Activated CD4-positive, alpha-beta T cell treated with anti-CD3 and anti-CD28 coated beads for 36 hours (primary cell): ENCODE data around the gene CASP10. TPM values are rescaled to one million over a fixed set of nuclear protein-coding genes. Genes with fewer than 3 reads are reported as not detected.

Source experiments
- ATAC-seq: fragments of 200-7000 bp; cut with Tn5 transposase; one replicate; pipeline ENCODE4 v1.10.0; 2021; ENCODE audit warnings: mild to moderate bottlenecking, moderate library complexity
- CTCF ChIA-PET: fragments of 350-600 bp; sonication (Branson Sonifier 250); formaldehyde crosslinking; loops from one replicate; lab custom pipeline; 2021; ENCODE audit warnings: antibody characterized with exemption; lab: Charles Lee
- POLR2A ChIA-PET: fragments of 350-600 bp; sonication (Branson Sonifier 250); formaldehyde crosslinking; loops from one replicate; lab custom pipeline; 2021; ENCODE audit warnings: antibody characterized with exemption, inconsistent platforms; lab: Charles Lee
- DNase-seq: peaks from one replicate; pipeline ENCODE4 v3.0.0-alpha.2; 2020
- H3K27ac Mint-ChIP-seq: one replicate; pipeline ENCODE4 v1.8.0; 2021; ENCODE audit warnings: mixed read lengths
- H3K27me3 Mint-ChIP-seq: one replicate; pipeline ENCODE4 v1.8.0; 2021; ENCODE audit warnings: mixed read lengths
- H3K36me3 Mint-ChIP-seq: one replicate; pipeline ENCODE4 v1.8.0; 2021; ENCODE audit warnings: low read depth, mixed read lengths
- H3K4me1 Mint-ChIP-seq: one replicate; pipeline ENCODE4 v1.8.0; 2021; ENCODE audit warnings: mixed read lengths
- H3K4me3 Mint-ChIP-seq: one replicate; pipeline ENCODE4 v1.8.0; 2021; ENCODE audit warnings: mild to moderate bottlenecking, moderate library complexity, mixed read lengths
- H3K9me3 Mint-ChIP-seq: one replicate; pipeline ENCODE4 v1.8.0; 2021; ENCODE audit warnings: low read depth, mixed read lengths
- intact Hi-C, 2 experiments: fragments of 100-400 bp; cut with DNase I in 1 of 2; cut with micrococcal nuclease in 1 of 2; formaldehyde crosslinking; loops; one replicate each; pipeline versions ENCODE4 v1.14.2 to v1.15.1; 2022 to 2024; cut with DNase I, micrococcal nuclease
- total RNA-seq, 2 experiments: library from RNA; stranded (reverse); gene quantifications; one replicate each; pipeline ENCODE4 v1.2.3, GENCODE V29; 2021

Gene CASP10
- total RNA-seq, 2 experiments from 2014 or later: 12.2 to 16.8 TPM

DNA sequence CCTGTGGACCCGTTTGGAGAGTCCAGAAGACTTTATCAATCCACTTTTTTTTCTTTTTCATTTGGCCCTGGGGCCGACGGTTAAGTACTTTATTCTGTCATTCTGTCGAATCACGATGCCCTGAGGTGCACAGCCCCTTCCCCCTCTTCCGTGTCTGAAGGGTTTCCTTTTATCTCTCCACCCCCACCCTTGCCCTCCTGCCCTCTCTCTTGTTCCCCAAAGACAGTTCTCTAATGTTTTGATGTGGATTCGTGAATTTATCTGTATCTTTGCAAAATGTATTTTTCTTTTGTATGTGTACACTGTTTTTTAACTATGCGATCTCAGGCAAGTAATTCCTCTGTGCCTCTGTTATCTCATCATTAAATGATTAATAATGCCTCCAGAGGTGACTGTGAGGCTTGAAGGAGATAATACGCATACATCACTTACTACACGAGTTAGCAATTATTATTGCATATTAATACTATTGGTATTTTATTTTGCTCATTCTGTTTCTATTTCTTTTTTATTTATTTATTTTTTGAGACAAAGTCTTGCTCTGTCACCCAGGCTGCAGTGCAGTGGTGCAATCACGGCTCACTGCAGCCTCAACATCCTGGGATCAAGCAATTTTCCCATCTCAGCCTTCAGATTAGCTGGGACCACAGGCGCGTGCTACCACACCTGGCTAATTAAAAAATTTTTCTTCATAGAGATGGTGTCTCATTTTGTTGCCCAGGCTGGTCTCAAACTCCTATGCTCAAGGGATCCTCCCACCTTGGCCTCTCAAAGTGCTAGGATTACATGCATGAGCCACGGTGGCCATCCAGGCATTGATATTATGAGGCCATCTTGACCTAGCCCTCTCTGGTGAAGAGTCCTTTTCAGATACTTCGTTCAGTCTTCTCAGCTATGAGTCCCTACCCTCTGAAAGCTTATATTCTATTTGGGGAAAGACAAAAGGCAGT lies 76.0 kb downstream of the CASP10 start:
- H3K36me3 Mint-ChIP-seq: peaks cover 19% of the 10 kb centered on the region
- peak overlapping the region; percentile 98 for H3K27ac Mint-ChIP-seq
- ATAC-seq (peak; percentile 4), DNase-seq (no peak)
- peak overlapping the region; percentile 79 for H3K4me3 Mint-ChIP-seq
- intact Hi-C loops: loop anchor here (1.0 to 5.0 kb wide), 12 partner anchors 23 to 447 kb away; partner anchors contain the start of genes BZW1 (in 1 of the 2), CFLAR (in 1 of the 2), NIF3L1 (in 1 of the 2) and PPIL3 (in 1 of the 2)
- POLR2A ChIA-PET: interaction anchor here (1.7 kb wide), 1 partner anchor 26 kb away, joined by 6 read pairs; no protein-coding TSS in a partner anchor
- CTCF ChIA-PET: interaction anchor here (0.5 to 6.6 kb wide), 5 partner anchors 22 to 138 kb away, joined by 3 to 52 read pairs (median 3); no protein-coding TSS in a partner anchor
- H3K4me1 Mint-ChIP-seq: peaks cover 78% of the 10 kb centered on the region
- H3K27me3 Mint-ChIP-seq: no peaks in the 10 kb centered on the region
- H3K9me3 Mint-ChIP-seq: no peaks in the 10 kb centered on the region

DNA sequence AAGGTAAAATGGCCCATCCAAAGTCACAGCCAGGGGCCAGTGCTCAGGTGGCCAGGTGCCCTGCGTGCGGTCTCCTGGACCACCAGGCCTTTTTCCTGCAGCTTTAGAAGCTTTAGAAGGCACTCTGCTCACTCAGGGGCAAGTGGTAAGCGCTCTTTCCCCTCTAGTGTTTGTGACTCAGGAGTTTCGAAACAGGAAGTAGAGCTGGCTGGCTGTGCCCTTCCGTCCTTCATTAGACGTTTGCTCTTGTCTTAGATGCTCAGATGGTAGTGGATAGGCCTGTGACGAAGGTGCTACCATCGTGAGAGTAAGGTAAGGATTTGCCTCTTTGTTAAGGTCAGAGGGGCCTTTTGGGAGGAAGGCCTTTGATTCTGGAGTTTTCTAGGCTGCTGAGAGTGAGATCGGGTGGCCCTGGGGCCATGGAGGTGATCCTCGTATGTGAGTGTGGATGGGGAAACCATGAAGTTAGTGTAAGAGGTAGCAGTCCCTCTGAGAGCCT lies 77.4 kb downstream of the CASP10 start, which contains the start of gene CASP8:
TSS of gene CASP8 (plus strand) at position 235 of the 499 bp plus-strand sequence. CDS start 5,951 bp downstream, outside the sequence.
- H3K36me3 Mint-ChIP-seq: peaks cover 17% of the 10 kb centered on the region
- intact Hi-C loops: loop anchor here (2.0 to 5.0 kb wide), 7 partner anchors 76 to 1007 kb away; partner anchors contain the start of genes NOP58 (in 2 of the 2), CLK1 (in 1 of the 2) and TMEM237 (in 1 of the 2)
- peak within 1 kb of the TSS; percentile 91 for H3K27ac Mint-ChIP-seq
- CTCF ChIA-PET: interaction anchor here (0.6 to 6.6 kb wide), 9 partner anchors 14 to 149 kb away, joined by 3 to 52 read pairs (median 4); partner anchors contain the start of gene CASP10
- DNase-seq (peak; percentile 77), ATAC-seq (peak; percentile 45)
- no peaks in the 10 kb centered on the region for H3K27me3 Mint-ChIP-seq
- peak within 1 kb of the TSS; percentile 81 for H3K4me3 Mint-ChIP-seq
- H3K4me1 Mint-ChIP-seq: peaks cover 78% of the 10 kb centered on the region
- no peaks in the 10 kb centered on the region for H3K9me3 Mint-ChIP-seq
- POLR2A ChIA-PET: interaction anchor here (0.6 to 1.7 kb wide), 3 partner anchors 27 to 66 kb away, joined by 3 to 7 read pairs (median 6); no protein-coding TSS in a partner anchor

DNA sequence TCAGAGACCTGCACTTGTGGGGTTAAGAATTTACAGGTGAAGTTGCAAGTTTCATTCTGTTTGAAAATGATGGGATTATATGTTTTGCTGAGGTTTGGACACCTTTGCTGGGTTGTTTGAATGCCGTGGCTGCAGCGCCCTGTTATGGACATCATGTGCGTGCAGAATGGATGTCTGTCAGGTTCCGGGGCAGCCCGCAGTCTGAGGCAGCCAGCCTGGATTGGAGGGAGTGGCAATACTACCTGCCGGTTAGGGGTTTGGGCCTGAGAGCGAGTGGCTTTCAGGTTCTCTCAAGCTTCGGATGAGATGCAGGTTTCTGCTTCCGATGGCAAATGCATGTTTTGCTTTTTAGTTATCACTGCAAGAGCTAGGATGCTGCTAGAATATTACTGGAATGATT lies 78.5 kb downstream of the CASP10 start:
- Mint-ChIP-seq H3K4me1 (peaks cover 80% of the 10 kb centered on the region), H3K9me3 (no peaks in the 10 kb centered on the region), H3K4me3 (peak overlapping the region; percentile 81), H3K36me3 (peaks cover 25% of the 10 kb centered on the region), H3K27me3 (no peaks in the 10 kb centered on the region), H3K27ac (peak overlapping the region; percentile 91)
- POLR2A ChIA-PET: interaction anchor here (0.7 to 0.9 kb wide), 2 partner anchors 9 to 398 kb away, joined by 3 to 4 read pairs; no protein-coding TSS in a partner anchor
- intact Hi-C loops: loop anchor here (2.0 to 5.0 kb wide), 7 partner anchors 77 to 1006 kb away; partner anchors contain the start of genes NOP58 (in 2 of the 2), CLK1 (in 1 of the 2) and TMEM237 (in 1 of the 2)
- ATAC-seq (peak; percentile 13), DNase-seq (peak; percentile 80)
- CTCF ChIA-PET: interaction anchor here (0.6 to 6.6 kb wide), 7 partner anchors 12 to 318 kb away, joined by 3 to 52 read pairs (median 9); partner anchors contain the start of gene CASP10

DNA sequence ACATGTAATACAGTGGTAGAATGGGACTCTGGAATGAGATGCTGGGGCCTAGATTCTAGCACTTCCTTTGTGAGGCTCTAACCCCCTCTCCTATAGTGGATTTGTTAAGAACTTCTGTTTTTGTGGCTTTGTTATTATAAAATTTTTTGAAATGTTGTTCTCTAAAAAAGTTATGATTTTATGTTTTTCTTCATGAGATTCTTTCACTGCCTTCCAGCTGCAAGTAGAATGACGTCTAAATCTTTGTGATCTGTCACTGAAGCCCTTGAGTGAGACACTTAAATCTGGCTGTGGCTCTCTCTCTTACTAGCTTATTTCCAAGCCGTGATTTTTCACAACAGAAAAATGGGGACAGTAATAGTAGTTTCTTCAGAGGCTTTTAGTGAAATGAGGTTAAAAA lies 79.0 kb downstream of the CASP10 start:
- Mint-ChIP-seq H3K9me3 (no peaks in the 10 kb centered on the region), H3K4me1 (peaks cover 80% of the 10 kb centered on the region), H3K27me3 (no peaks in the 10 kb centered on the region), H3K4me3 (peak overlapping the region; percentile 81), H3K36me3 (peaks cover 27% of the 10 kb centered on the region), H3K27ac (peak overlapping the region; percentile 91)
- intact Hi-C loops: loop anchor here (1.0 to 5.0 kb wide), 10 partner anchors 10 to 1005 kb away; partner anchors contain the start of genes NOP58 (in 2 of the 2), CLK1 (in 1 of the 2) and TMEM237 (in 1 of the 2)
- ChIA-PET CTCF (interaction anchor here (0.6 to 6.6 kb wide), 7 partner anchors 8 to 318 kb away, joined by 3 to 52 read pairs (median 9); partner anchors contain the start of gene CASP10), POLR2A (interaction anchor here (0.7 to 1.3 kb wide), 4 partner anchors 9 to 398 kb away, joined by 3 to 4 read pairs (median 4); no protein-coding TSS in a partner anchor)
- DNase-seq (no peak), ATAC-seq (no peak)

DNA sequence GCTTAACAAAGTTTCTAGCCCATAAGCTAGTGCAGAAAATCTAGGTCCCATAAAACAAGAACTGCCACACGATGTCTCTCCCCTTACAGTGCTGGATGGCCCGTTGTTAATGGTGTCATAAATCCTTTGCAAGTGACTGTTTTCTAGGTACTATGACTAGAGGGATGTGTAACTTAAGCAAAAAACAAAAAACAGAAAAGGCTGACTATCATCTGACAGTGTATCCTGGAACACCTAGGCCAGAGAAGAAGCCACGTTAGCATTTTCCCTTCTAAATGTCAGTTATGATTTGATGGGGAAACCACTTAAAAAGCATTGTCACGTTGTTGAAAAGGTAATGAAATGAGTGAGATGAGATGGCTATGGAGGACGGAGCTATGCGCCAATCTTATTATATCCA lies 79.8 kb downstream of the CASP10 start:
- peaks cover 34% of the 10 kb centered on the region for H3K36me3 Mint-ChIP-seq
- POLR2A ChIA-PET: interaction anchor here (0.6 to 1.6 kb wide), 9 partner anchors 23 to 575 kb away, joined by 3 to 6 read pairs (median 3); partner anchors contain the start of genes NIF3L1 and PPIL3
- H3K4me1 Mint-ChIP-seq: peaks cover 79% of the 10 kb centered on the region
- no peaks in the 10 kb centered on the region for H3K27me3 Mint-ChIP-seq
- H3K27ac Mint-ChIP-seq: peak overlapping the region; percentile 91
- ATAC-seq: peak; percentile 60
- intact Hi-C loops: loop anchor here (1.0 to 5.0 kb wide), 7 partner anchors 10 to 1005 kb away; partner anchors contain the start of genes NOP58 (in 2 of the 2) and TMEM237 (in 1 of the 2)
- peak; percentile 65 for DNase-seq
- H3K9me3 Mint-ChIP-seq: no peaks in the 10 kb centered on the region
- H3K4me3 Mint-ChIP-seq: peak overlapping the region; percentile 66
- CTCF ChIA-PET: interaction anchor here (0.6 to 6.6 kb wide), 9 partner anchors 9 to 674 kb away, joined by 3 to 52 read pairs (median 4); no protein-coding TSS in a partner anchor

DNA sequence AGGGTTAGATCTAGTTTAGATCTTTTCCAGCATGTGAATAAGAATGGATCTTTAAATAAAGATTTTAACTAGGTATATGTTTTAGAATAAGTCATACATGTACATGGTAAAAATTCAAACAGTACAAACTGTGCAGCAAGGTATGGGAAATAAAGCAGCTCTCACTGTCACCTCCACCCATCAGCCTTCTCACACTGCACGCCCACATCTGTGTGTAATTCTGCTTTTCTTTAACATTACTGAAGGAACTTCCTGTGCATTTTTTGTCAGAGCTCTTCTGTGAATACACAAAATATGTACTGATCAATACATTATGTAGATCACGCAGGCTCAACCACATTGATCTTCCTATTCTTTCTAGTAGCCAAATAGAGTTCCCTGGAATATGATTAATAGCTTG lies 80.8 kb downstream of the CASP10 start:
- Mint-ChIP-seq H3K4me1 (peaks cover 75% of the 10 kb centered on the region), H3K36me3 (peaks cover 39% of the 10 kb centered on the region), H3K4me3 (peak overlapping the region; percentile 66), H3K27me3 (no peaks in the 10 kb centered on the region), H3K27ac (peak overlapping the region; percentile 78), H3K9me3 (no peaks in the 10 kb centered on the region)
- intact Hi-C loops: loop anchor here (1.0 to 5.0 kb wide), 5 partner anchors 9 to 1004 kb away; partner anchors contain the start of genes NOP58 (in 2 of the 2) and TMEM237 (in 1 of the 2)
- CTCF ChIA-PET: interaction anchor here (0.7 to 4.9 kb wide), 11 partner anchors 10 to 552 kb away, joined by 3 to 32 read pairs (median 4); partner anchors contain the start of gene CASP10
- ATAC-seq (no peak), DNase-seq (peak; percentile 47)
- POLR2A ChIA-PET: interaction anchor here (0.7 to 1.6 kb wide), 3 partner anchors 80 to 374 kb away, joined by 3 to 4 read pairs (median 3); partner anchors contain the start of genes NIF3L1, PPIL3 and STRADB

DNA sequence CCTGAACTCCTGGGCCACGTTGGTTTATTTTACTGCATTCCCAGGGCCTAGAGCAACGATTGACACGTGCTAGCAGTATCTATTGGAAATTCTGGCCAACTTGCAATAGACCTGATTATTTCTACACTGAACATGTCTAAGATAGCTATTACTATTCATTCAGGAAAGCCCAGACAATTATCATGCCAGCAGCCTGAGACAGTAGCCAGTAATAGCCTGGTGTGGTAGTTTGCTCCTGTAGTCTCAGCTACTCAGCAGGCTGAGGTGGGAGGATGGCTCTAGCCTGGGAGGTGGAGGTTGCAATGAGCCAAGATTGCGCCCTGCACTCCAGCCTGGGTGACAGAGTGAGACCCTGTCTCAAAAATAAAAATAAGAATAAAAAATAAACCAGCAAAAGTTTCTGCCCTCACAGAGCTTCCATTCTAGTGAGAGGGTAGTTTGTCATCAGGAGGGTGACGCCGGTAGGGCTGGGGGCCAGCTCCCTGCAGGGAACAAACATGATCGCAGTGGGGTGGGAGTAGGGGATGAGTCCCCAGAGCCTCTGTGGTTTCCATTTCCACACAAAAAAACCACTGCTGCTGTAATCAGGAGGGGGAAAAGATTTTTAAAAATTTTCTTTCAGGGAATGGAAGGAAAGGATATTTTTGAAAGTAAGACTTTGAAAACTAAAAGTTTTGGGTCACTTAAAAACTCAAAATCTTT lies 81.7 kb downstream of the CASP10 start:
- POLR2A ChIA-PET: interaction anchor here (0.6 to 0.7 kb wide), 3 partner anchors 17 to 1009 kb away, joined by 3 to 6 read pairs (median 3); partner anchors contain the start of gene STRADB
- Mint-ChIP-seq H3K4me1 (peaks cover 76% of the 10 kb centered on the region), H3K27ac (peak overlapping the region; percentile 78), H3K9me3 (no peaks in the 10 kb centered on the region), H3K4me3 (peak overlapping the region; percentile 66), H3K27me3 (no peaks in the 10 kb centered on the region), H3K36me3 (peaks cover 46% of the 10 kb centered on the region)
- CTCF ChIA-PET: interaction anchor here (0.7 to 4.9 kb wide), 14 partner anchors 14 to 100 kb away, joined by 3 to 32 read pairs (median 3); partner anchors contain the start of gene CASP10
- DNase-seq (no peak), ATAC-seq (no peak)
- intact Hi-C loops: loop anchor here (5.0 kb wide), 3 partner anchors 378 to 1003 kb away; partner anchors contain the start of genes NOP58 (in 2 of the 2) and TMEM237 (in 1 of the 2)

DNA sequence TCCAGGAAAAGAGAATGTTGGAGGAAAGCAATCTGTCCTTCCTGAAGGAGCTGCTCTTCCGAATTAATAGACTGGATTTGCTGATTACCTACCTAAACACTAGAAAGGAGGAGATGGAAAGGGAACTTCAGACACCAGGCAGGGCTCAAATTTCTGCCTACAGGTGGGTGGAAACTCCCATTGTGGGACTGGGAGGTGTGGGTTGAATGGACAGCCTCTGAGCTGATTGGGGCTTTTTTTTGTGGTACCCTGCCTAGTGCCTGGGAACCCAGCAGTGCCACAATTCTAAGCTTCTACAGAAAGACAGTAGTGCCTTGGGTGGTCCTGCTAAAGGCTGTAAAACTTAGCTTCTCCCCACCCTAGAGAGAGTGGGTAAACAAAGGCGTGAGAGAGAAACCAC lies 83.7 kb downstream of the CASP10 start:
- intact Hi-C loops: no loop called here
- H3K27ac Mint-ChIP-seq: peak overlapping the region; percentile 72
- no peak for DNase-seq
- peaks cover 56% of the 10 kb centered on the region for H3K36me3 Mint-ChIP-seq
- no peak for ATAC-seq
- POLR2A ChIA-PET: no interaction called here
- no peak overlapping the region for H3K4me3 Mint-ChIP-seq
- H3K4me1 Mint-ChIP-seq: peaks cover 87% of the 10 kb centered on the region
- H3K27me3 Mint-ChIP-seq: no peaks in the 10 kb centered on the region
- H3K9me3 Mint-ChIP-seq: no peaks in the 10 kb centered on the region
- CTCF ChIA-PET: interaction anchor here (1.5 to 4.9 kb wide), 3 partner anchors 12 to 34 kb away, joined by 4 to 32 read pairs (median 23); no protein-coding TSS in a partner anchor

DNA sequence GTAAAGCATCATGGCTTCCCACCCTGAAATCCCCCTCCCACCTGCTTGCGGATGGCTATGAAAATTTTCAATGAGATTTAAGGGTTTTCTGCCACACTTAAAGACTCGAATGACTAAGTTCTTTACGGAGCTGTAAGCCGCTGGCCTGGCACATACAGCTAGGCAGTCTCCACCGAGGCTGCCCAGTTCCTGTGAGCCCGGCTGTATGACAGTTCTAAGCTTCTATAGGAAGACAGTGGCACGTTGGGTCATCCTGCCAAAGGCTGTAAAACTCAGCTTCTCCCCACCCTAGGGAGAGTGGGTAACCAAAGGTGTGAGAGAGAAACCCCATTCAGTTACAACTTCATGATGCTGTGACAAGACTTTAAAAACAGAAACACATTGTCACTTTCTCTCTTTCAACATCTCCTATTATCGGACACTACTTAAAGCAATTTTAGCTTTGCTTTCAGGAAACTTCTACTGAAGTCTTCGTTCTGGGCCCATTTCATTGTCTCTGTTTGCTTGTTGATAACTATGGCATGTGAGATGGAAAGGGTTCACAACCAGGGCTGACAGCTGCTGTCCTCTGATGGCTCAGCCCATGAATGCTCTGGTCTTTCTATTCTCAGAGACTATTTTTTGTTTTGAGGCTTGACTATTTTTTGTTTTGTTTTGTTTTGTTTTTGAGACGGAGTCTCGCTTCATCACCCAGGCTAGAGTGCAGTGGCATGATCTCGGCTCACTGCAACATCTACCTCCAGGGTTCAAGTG lies 84.5 kb downstream of the CASP10 start:
- ChIA-PET POLR2A (interaction anchor here (0.7 kb wide), 1 partner anchor 13 kb away, joined by 6 read pairs; no protein-coding TSS in a partner anchor), CTCF (interaction anchor here (0.5 to 4.9 kb wide), 4 partner anchors 11 to 221 kb away, joined by 3 to 32 read pairs (median 13); no protein-coding TSS in a partner anchor)
- no peaks in the 10 kb centered on the region for H3K27me3 Mint-ChIP-seq
- H3K4me1 Mint-ChIP-seq: peaks cover 91% of the 10 kb centered on the region
- peak overlapping the region; percentile 33 for H3K27ac Mint-ChIP-seq
- intact Hi-C loops: no loop called here
- ATAC-seq (peak; percentile 7), DNase-seq (peak; percentile 47)
- no peak overlapping the region for H3K4me3 Mint-ChIP-seq
- no peaks in the 10 kb centered on the region for H3K9me3 Mint-ChIP-seq
- peaks cover 57% of the 10 kb centered on the region for H3K36me3 Mint-ChIP-seq
